ENCODE results near the gene VCPKMT.
"Not testable (repeated sequence)": the region's sequence is repeated elsewhere in the genome, so short reads cannot be mapped to it uniquely, and the experiment has no call there.

VCPKMT gene

GRCh38 chr14:50092006-50092555 lies 24.3 kb downstream of the VCPKMT start:
- DNase-seq (ENCODE audit: low read depth in 3 of 3) = no peak

GRCh38 chr14:50091240-50091913 lies 25.0 kb downstream of the VCPKMT start:
- DNase-seq (ENCODE audit: low read depth in 3 of 3) = no peak

- DNase-seq (ENCODE audit: low read depth in 3 of 3) = no peak
Observed at GRCh38 chr14:50089208-50089607, 27.2 kb downstream of the VCPKMT start.

GRCh38 chr14:50088731-50089130 lies 27.6 kb downstream of the VCPKMT start:
- DNase-seq (ENCODE audit: low read depth in 3 of 3) = no peak

- no peak for DNase-seq (ENCODE audit: low read depth in 3 of 3)
Observed at GRCh38 chr14:50088117-50088515, 28.3 kb downstream of the VCPKMT start.

GRCh38 chr14:50087341-50088116 lies 28.8 kb downstream of the VCPKMT start:
- no peak for DNase-seq (ENCODE audit: low read depth in 3 of 3)

GRCh38 chr14:50086321-50086711 lies 30.1 kb downstream of the VCPKMT start:
- no peak for DNase-seq (ENCODE audit: low read depth in 3 of 3)

GRCh38 chr14:50085570-50086320 lies 30.6 kb downstream of the VCPKMT start:
- no peak for DNase-seq (ENCODE audit: low read depth in 3 of 3)

- DNase-seq (ENCODE audit: low read depth in 3 of 3) = no peak
Observed at GRCh38 chr14:50084666-50085065, 31.7 kb downstream of the VCPKMT start.

GRCh38 chr14:50083467-50084337 lies 32.7 kb downstream of the VCPKMT start:
- peak in 2 of 3 experiments; percentile 25 to 38 for DNase-seq (ENCODE audit: low read depth in 3 of 3)

GRCh38 chr14:50082784-50083466 lies 33.4 kb downstream of the VCPKMT start:
- peak in 2 of 3 experiments; percentile 66 to 73 for DNase-seq (ENCODE audit: low read depth in 3 of 3)

GRCh38 chr14:50082308-50082742 lies 34.0 kb downstream of the VCPKMT start:
- DNase-seq (ENCODE audit: low read depth in 3 of 3) = peak in 2 of 3 experiments; percentile 21 to 26

- DNase-seq (ENCODE audit: low read depth in 3 of 3) = not testable (repeated sequence)
Observed at GRCh38 chr14:50079103-50079502, 37.3 kb downstream of the VCPKMT start.

GRCh38 chr14:50073663-50074062 lies 42.7 kb downstream of the VCPKMT start:
- not testable (repeated sequence) for DNase-seq (ENCODE audit: low read depth in 3 of 3)

- DNase-seq (ENCODE audit: low read depth in 3 of 3) = no peak
Observed at GRCh38 chr14:50072395-50072794, 44.0 kb downstream of the VCPKMT start.

GRCh38 chr14:50070840-50071548 lies 45.4 kb downstream of the VCPKMT start:
- DNase-seq (ENCODE audit: low read depth in 3 of 3) = no peak

- no peak for DNase-seq (ENCODE audit: low read depth in 3 of 3)
Observed at GRCh38 chr14:50070230-50070629, 46.1 kb downstream of the VCPKMT start.

- no peak for DNase-seq (ENCODE audit: low read depth in 3 of 3)
Observed at GRCh38 chr14:50069325-50069724, 47.0 kb downstream of the VCPKMT start.

GRCh38 chr14:50068496-50068895 lies 47.9 kb downstream of the VCPKMT start:
- DNase-seq (ENCODE audit: low read depth in 3 of 3) = no peak

Measured in stimulated activated CD4-positive, alpha-beta T cell treated with anti-CD3 and anti-CD28 coated beads, TNF-alpha, amount 100 ng/mL, for 4 hours (primary cell).